BE2C (cell line): Measurements from ENCODE around the gene EXOC6B.

Experiments used
- DNase-seq: peaks from one replicate; pipeline ENCODE4 v3.0.0-alpha.2; 2020
- H3K27me3 ChIP-seq: fragments of 250-450 bp; sonication (Bioruptor Pico); 2 replicates; pipeline ENCODE4 v1.5.1; 2020; ENCODE audit warnings: mild to moderate bottlenecking
- H3K36me3 ChIP-seq: fragments of 250-450 bp; sonication (Bioruptor Pico); 2 replicates; pipeline ENCODE4 v1.5.1; 2020; ENCODE audit warnings: mild to moderate bottlenecking
- H3K4me1 ChIP-seq: fragments of 250-450 bp; sonication (Bioruptor Pico); 2 replicates; pipeline ENCODE4 v1.5.1; 2020
- H3K4me3 ChIP-seq: 2 replicates; pipeline ENCODE4 v1.5.1; 2011; ENCODE audit warnings: low read depth, low read length
- H3K9me3 ChIP-seq: fragments of 250-450 bp; sonication (Bioruptor Pico); 2 replicates; pipeline ENCODE4 v1.5.1; 2020
- TF ChIP-seq, protein P1 (sequence below): IDR thresholded peaks from 2 replicates; pipeline ENCODE4 v1.5.1; 2012; ENCODE audit warnings: mild to moderate bottlenecking, low read depth, low read length

EXOC6B gene

DNA sequence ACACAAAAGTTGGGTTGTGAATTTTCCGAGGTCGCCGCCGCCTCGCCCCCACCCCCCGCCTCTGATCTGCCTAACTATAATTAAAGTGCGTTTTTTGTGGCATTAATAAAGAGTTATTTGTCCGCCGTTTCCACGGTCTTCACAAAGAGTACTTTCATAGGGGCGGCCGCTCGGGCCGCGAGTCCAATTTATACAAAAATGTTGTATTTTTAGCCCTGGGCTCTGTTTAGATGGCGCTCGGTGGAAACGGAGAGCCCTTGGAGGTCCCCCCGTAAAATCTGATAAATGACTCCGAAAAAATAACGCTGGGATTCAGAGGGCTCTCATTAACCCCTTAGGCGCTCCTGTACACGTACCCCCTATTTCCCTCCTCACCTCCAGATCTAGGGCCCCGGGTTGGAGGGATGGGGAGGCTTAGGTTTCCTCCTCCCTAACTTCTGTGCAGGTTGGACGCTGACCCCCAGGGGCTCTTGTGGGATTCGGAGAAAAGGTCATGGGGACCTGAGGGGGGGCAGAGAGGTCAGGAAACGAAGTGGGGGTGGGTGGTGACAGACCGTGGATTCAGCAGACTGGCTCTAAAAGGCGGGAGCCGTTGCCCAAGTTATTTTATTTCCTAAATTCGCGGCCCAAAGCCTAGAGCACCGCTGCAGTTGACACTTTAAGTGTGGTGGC, 680.0 kb downstream of the EXOC6B start:
- Histone ChIP-seq H3K9me3 (no peaks in the 10 kb centered on the region), H3K4me3 (no peak overlapping the region), H3K27me3 (peaks cover 64% of the 10 kb centered on the region), H3K4me1 (no peaks in the 10 kb centered on the region), H3K36me3 (no peaks in the 10 kb centered on the region)
- no peak for DNase-seq
- TF ChIP-seq, protein P1, sequence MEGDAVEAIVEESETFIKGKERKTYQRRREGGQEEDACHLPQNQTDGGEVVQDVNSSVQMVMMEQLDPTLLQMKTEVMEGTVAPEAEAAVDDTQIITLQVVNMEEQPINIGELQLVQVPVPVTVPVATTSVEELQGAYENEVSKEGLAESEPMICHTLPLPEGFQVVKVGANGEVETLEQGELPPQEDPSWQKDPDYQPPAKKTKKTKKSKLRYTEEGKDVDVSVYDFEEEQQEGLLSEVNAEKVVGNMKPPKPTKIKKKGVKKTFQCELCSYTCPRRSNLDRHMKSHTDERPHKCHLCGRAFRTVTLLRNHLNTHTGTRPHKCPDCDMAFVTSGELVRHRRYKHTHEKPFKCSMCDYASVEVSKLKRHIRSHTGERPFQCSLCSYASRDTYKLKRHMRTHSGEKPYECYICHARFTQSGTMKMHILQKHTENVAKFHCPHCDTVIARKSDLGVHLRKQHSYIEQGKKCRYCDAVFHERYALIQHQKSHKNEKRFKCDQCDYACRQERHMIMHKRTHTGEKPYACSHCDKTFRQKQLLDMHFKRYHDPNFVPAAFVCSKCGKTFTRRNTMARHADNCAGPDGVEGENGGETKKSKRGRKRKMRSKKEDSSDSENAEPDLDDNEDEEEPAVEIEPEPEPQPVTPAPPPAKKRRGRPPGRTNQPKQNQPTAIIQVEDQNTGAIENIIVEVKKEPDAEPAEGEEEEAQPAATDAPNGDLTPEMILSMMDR, result no peak

GRCh38 chr2:72145289-72145657, 680.6 kb downstream of the EXOC6B start:
- H3K4me3 ChIP-seq, result no peak overlapping the region
- H3K4me1 ChIP-seq, result no peaks in the 10 kb centered on the region
- no peaks in the 10 kb centered on the region for H3K9me3 ChIP-seq
- TF ChIP-seq, protein P1, result no peak
- peaks cover 60% of the 10 kb centered on the region for H3K27me3 ChIP-seq
- H3K36me3 ChIP-seq, result no peaks in the 10 kb centered on the region
- no peak for DNase-seq

GRCh38 chr2:72144632-72145288, 681.1 kb downstream of the EXOC6B start:
- Histone ChIP-seq H3K36me3 (no peaks in the 10 kb centered on the region), H3K4me1 (no peaks in the 10 kb centered on the region), H3K27me3 (peaks cover 54% of the 10 kb centered on the region), H3K4me3 (no peak overlapping the region), H3K9me3 (no peaks in the 10 kb centered on the region)
- TF ChIP-seq, protein P1, result no peak
- no peak for DNase-seq

GRCh38 chr2:72144274-72144631, 681.6 kb downstream of the EXOC6B start:
- H3K4me3 ChIP-seq, result no peak overlapping the region
- no peaks in the 10 kb centered on the region for H3K36me3 ChIP-seq
- no peak for DNase-seq
- peaks cover 49% of the 10 kb centered on the region for H3K27me3 ChIP-seq
- TF ChIP-seq, protein P1, result no peak
- H3K9me3 ChIP-seq, result no peaks in the 10 kb centered on the region
- no peaks in the 10 kb centered on the region for H3K4me1 ChIP-seq

- Histone ChIP-seq H3K4me3 (no peak overlapping the region), H3K36me3 (no peaks in the 10 kb centered on the region), H3K9me3 (no peaks in the 10 kb centered on the region)
Observed at GRCh38 chr2:72143441-72144273, 682.2 kb downstream of the EXOC6B start.

More at GRCh38 chr2:72143441-72144273, 682.2 kb downstream of the EXOC6B start:
- Histone ChIP-seq H3K4me1 (no peaks in the 10 kb centered on the region), H3K27me3 (peaks cover 43% of the 10 kb centered on the region)
- no peak for DNase-seq
- TF ChIP-seq, protein P1, result no peak
